ENCODE results near the gene GLRX2.
"Not testable (repeated sequence)": the region's sequence is repeated elsewhere in the genome, so short reads cannot be mapped to it uniquely, and the experiment has no call there.

GLRX2 gene
- 8.2 to 20.8 reads per million in 2 donors for total RNA-seq

- peak; percentile 50 for DNase-seq
Measured at GRCh38 chr1:193104907-193105820, at the start of gene GLRX2. TSS of gene GLRX2 (minus strand) at chr1:193105414. CDS start at chr1:193105382, 32 bp downstream.

- no peak for DNase-seq
Measured at GRCh38 chr1:193144999-193145398, 39.8 kb upstream of the GLRX2 start.

- DNase-seq, result no peak
Measured at GRCh38 chr1:193144361-193144938, 39.2 kb upstream of the GLRX2 start.

DNA sequence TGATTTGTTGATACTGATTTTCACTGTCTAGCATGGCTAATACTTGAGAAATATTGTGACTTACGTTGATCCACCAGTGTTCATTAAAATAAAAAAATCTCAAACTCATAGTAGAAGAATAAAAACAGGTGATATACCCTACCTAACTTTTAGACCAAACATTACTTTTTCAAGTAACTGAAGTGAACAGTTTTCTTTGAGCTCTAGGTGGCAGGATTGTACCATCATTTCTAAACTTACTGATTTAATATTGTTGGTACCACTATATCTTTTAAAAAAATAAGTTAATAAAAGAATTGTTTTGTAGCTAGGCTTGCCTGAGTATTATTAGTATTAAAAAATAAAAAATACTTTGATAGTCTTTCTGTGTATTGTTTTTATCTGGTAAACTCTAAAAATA is 38.1 kb upstream of the GLRX2 start:
- DNase-seq, result no peak

DNA sequence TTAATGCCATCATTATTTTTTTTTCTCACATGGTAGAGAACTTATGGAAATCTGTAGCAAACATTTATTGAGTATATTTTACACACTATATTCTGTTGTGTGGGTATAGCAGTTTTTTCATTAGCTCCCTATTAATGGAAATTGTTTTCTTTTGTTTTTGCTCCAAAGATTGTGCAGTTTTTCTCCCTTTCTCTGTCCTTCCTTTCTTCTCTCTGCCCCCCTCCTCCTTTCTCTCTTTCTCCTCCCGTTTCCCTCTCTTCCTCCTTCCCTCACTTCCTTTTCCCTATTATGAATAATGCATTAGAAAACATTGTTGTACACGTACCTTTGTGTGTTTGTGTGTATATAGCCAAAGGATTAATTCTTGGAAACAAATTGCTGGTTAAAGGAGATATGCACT is 37.2 kb upstream of the GLRX2 start:
- DNase-seq, result no peak

DNA sequence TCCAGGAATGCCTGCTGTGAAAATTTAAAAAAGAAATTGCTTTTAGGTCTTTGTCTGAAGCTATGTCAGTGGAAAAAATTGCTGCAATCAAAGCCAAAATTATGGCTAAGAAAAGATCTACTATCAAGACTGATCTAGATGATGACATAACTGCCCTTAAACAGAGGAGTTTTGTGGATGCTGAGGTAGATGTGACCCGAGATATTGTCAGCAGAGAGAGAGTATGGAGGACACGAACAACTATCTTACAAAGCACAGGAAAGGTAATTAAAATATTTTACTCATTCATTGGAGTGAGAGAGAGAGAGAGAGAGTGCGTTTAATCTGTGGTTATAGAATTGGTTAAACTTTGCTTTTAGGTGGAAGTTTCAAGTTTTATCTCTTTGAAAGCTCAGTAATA is 36.6 kb upstream of the GLRX2 start:
- no peak for DNase-seq

GRCh38 chr1:193140254-193140653 is 35.0 kb upstream of the GLRX2 start:
- DNase-seq, result no peak

DNA sequence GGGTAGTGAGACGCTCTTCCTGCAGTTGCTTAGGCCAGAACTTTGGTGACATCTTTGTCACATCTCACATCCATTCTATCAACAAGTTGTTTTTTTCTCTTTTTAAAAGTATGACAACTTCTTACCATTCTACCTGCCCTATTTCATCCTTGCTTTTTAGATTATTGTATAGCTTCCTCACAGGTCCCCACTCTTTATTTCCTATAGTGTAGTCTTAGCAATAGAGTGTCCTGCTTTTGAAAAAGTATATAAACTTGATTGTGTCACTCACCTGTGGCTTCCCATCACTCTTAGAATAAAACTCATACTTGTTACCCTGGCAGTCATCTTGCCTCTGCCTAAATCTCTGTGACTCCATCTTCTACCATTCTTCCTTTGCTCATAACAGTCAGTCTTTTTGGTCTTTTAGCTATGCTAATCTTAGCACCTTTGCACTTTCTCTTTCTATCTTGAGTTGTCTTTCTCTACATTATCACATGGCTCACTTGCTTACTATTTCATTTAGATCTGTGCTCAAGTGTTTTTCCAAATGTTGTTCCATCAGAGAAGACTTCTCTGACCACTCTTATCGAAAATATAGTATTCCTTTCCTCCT is 26.1 kb upstream of the GLRX2 start:
- no peak for DNase-seq

DNA sequence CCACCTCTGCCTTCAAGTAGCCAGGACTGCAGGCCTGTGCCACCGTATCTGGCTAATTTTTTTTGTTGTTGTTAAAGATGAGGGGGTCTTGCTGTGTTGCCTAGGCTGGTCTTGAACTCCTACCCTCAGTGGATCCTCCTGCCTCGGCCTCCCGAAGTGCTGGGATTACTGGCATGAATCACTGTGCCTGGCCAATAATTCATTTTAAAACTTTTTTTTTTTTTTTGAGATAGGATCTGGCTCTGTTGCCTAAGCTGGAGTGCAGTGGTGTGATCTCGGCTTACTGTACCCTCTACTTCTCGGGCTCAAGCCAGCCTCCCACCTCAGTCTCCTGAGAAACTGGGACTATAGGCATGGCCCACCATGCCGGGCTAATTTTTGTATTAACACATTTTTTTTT is 20.2 kb upstream of the GLRX2 start:
- DNase-seq, result no peak

GRCh38 chr1:193123751-193124150 is 18.5 kb upstream of the GLRX2 start:
- no peak for DNase-seq

DNA sequence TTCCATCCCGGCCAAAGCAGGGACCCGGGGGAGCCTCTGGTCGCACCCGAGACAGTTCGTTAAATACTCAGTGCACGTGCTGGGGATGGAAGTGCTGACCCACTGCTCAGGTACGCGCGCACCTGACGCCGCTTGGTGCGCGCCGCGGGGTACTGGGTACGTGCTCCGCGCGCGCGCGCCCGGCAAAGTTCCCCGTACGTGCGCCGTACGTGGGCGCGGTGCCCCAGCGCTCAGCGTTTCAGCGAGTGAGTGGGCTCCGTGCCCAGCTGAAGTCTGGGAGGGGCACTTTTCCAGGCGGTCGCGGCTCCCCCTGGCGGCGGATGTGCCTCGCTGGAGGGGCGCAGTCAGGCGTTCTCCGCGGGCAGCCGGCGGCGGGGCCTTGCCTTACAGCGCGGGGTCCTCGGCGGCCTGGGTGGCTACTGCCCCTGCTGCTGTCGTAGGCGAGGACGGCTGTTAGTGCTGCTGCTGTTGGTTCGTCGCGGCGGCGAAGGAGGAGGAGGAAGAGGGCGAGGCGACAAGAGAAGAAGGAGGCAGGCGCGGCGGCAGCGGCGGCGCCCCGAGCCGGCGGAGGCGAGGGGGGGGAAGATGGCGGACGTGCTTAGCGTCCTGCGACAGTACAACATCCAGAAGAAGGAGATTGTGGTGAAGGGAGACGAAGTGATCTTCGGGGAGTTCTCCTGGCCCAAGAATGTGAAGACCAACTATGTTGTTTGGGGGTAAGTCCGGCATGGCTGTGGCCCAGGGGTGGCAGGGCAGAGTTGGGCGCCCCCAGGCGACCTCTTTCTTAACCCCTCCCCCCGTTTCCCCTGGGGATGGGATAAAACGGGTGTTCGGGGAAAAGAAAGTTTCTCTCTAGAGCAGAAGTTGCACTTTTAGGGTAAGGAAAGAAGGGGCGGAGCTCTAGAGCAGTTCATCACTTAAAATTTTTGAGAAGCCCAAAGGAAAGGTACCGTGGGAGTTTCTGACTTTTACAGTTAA is 16.7 kb upstream of the GLRX2 start, which contains the start of gene CDC73:
TSS of gene CDC73 (plus strand) at position 416 of the 978 bp plus-strand sequence. CDS start at position 586, 170 bp downstream.
- peak; percentile 99 for DNase-seq

- DNase-seq, result no peak
Measured at GRCh38 chr1:193120604-193121166, 15.5 kb upstream of the GLRX2 start.

GRCh38 chr1:193118803-193119730 is 13.9 kb upstream of the GLRX2 start:
- no peak for DNase-seq

- DNase-seq, result no peak
Measured at GRCh38 chr1:193118194-193118593, 13.0 kb upstream of the GLRX2 start.

DNA sequence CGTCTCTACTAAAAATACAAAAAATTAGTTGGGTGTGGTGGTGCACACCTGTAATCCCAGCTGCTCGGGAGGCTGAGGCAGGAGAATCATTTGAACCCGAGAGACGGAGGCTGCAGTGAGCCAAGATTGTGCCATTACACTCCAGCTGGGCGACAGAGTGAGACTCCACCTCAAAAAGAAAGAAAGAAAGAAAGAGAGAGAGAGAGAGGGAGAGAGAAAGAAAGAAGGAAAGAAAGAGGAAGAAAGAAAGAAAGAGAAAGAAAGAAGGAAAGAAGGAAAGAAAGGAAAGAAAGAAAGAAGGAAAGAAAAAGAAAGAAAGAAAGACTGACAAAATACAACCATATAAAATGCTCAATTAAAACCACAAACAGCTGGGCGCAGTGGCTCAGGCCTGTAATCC is 12.0 kb upstream of the GLRX2 start:
- not testable (repeated sequence) for DNase-seq

DNA sequence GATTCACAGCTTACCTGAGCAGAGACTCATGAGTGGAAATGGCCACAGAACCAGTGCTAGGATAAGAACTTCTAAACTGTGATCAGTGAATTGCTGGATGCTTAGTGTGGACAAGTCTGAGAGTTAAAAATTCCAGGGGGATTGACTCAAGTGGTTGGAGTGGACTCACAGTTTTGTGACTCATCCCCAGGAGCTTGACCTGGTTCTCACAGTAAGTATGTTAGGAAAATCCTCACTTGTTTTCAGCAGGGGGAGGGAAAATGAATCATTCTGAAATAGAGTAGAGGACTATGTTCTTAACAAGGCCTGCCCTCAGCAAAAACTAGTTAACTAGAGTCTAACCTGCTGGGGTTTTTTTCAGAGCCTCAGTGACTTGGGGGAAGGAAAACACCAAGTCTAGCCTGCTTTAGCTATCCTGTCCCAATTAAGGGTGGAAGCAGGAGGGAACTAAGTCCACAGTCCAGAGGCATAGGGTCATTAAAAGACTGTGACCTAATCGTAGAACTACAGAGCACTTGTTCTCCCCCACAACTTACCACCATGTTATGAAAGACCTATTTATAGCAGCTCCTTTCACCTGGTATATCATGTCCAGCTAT is 10.5 kb upstream of the GLRX2 start:
- DNase-seq, result no peak

DNA sequence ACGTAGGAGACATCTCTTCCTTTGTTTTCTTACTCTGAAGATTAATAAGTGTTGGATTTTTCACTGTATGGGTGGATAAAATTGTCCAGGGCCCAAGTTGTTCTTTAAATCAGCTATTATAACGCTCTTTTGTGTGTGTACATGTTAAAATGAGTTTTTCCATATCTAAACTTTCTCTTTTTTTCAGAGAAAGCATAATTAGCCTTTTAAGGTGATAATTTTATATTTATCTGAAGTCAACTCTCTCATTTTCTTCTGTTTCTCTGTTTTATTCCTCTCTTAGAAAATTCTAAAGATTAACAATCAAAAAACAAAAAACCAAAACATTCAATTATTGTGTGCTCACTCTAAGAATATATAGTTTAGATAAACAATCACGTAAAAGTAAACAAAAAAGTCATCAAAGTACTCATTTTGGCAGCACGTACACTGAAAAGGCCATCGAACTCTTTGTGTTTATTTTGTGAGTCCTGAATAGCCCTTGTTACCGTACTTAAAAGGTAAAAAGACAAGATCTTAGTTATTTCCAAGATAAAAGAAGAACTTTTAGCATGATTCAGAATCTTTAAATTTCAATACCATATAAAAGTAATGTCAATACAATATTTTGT is 9.4 kb upstream of the GLRX2 start:
- no peak for DNase-seq

DNA sequence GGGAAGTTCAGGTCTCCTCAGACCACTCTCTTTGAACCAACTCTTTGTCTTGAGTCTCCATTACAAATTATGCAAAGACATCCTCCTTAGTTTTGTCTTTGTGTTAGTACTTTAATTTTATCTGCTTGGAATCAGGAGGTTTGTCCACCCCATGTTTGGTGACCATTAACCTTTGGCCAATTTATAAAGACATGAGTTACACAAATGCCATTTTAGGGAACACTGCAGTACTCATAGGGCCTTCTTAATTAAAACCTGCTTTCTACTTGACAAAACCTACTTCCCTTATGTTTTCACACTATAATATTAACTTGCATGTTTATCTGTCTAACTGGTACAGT is 8.7 kb upstream of the GLRX2 start:
- DNase-seq, result no peak

GRCh38 chr1:193113258-193113991 is 8.2 kb upstream of the GLRX2 start:
- no peak for DNase-seq
